Endothelial cell of umbilical vein (primary cell): Measurements from ENCODE around the gene DCAF5. TPM values are rescaled to one million over a fixed set of nuclear protein-coding genes. Genes with fewer than 3 reads are reported as not detected.

Experiments used
- BruUV-seq: library from RNA; stranded (reverse); fragments of 400-500 nt; replicated peaks from 2 replicates; lab custom pipeline; 2021; lab: Mats Ljungman, UMichigan
- CTCF ChIA-PET: fragments of 300-600, 350-600 bp; sonication (Branson Sonifier 250); formaldehyde crosslinking; loops from one replicate; lab custom pipeline; 2021; ENCODE audit warnings: antibody characterized with exemption, inconsistent platforms; lab: Charles Lee
- POLR2A ChIA-PET: fragments of 300-600, 350-600 bp; sonication (Branson Sonifier 250); formaldehyde crosslinking; loops from one replicate; lab custom pipeline; 2021; ENCODE audit warnings: antibody characterized with exemption, inconsistent platforms; lab: Charles Lee
- DNase-seq: peaks from one replicate; pipeline ENCODE4 v3.0.0-alpha.2; 2011; ENCODE audit warnings: low read depth, low spot score
- FAIRE-seq: peaks from 2 replicates; lab custom pipeline; 2011; peaks lifted over from hg19 to GRCh38; lab: Jason Lieb, UNC
- H2AFZ ChIP-seq: 2 replicates; pipeline ENCODE4 v1.6.0; 2012; ENCODE audit warnings: low read depth, low read length, control low read depth, inconsistent platforms
- H3K27ac ChIP-seq: 2 replicates; pipeline ENCODE4 v1.5.1; 2011; ENCODE audit warnings: low read depth, mild to moderate bottlenecking, control low read depth, low read length, moderate library complexity; ENCODE audit not compliant: insufficient read depth
- H3K27me3 ChIP-seq, 2 experiments: 2 replicates each; pipeline versions ENCODE4 v1.6.0 to v1.6.1; 2011; ENCODE audit warnings: low read length in 2 of 2, mixed read lengths in 1 of 2; ENCODE audit not compliant: control insufficient read depth in 2 of 2, insufficient read depth in 2 of 2
- H3K36me3 ChIP-seq, 2 experiments: 2 replicates in 1 of 2; 3 replicates in 1 of 2; pipeline ENCODE4 v1.5.1; 2011; ENCODE audit warnings: low read length in 2 of 2, mild to moderate bottlenecking in 1 of 2, moderate library complexity in 1 of 2; ENCODE audit not compliant: control insufficient read depth in 2 of 2, insufficient read depth in 2 of 2; ENCODE audit errors: extremely low read depth in 1 of 2
- H3K4me1 ChIP-seq: 3 replicates; pipeline ENCODE4 v1.5.1; 2011; ENCODE audit warnings: mild to moderate bottlenecking, low read length; ENCODE audit not compliant: control insufficient read depth, insufficient read depth; ENCODE audit errors: extremely low read depth
- H3K4me2 ChIP-seq: 2 replicates; pipeline ENCODE4 v1.6.1; 2011; ENCODE audit warnings: low read length, control low read depth, mixed read lengths; ENCODE audit not compliant: insufficient read depth
- H3K4me3 ChIP-seq, 3 experiments: fragments of 200-600 bp in 1 of 3; sonication (generic), shearing (Covaris generic) in 1 of 3; replicated peaks in 1 of 3; 2 replicates each; pipeline ENCODE4 v1.5.1; 2011 to 2016; ENCODE audit warnings: control low read depth in 3 of 3, low read length in 3 of 3, mild to moderate bottlenecking in 2 of 3, inconsistent platforms in 1 of 3, low read depth in 1 of 3, moderate library complexity in 1 of 3; ENCODE audit not compliant: insufficient read depth in 1 of 3
- H3K79me2 ChIP-seq: 2 replicates; pipeline ENCODE4 v1.6.0; 2012; ENCODE audit warnings: low read length, inconsistent platforms; ENCODE audit not compliant: control insufficient read depth, insufficient read depth
- H3K9ac ChIP-seq: replicated peaks from 2 replicates; pipeline ENCODE3; 2011; ENCODE audit warnings: low read length, control low read depth; ENCODE audit not compliant: insufficient read depth; ENCODE audit errors: extremely low read depth
- H3K9me1 ChIP-seq: replicated peaks from 3 replicates; pipeline ENCODE4 v1.6.0; 2011; ENCODE audit warnings: mild to moderate bottlenecking, low read length; ENCODE audit not compliant: control insufficient read depth, insufficient read depth; ENCODE audit errors: extremely low read depth
- H3K9me3 ChIP-seq: replicated peaks from 2 replicates; pipeline ENCODE4 v1.5.1; 2012; ENCODE audit warnings: low read length, inconsistent platforms; ENCODE audit not compliant: control insufficient read depth, insufficient read depth
- H4K20me1 ChIP-seq: replicated peaks from 2 replicates; pipeline ENCODE3; 2011; ENCODE audit warnings: mild to moderate bottlenecking, low read length; ENCODE audit not compliant: control insufficient read depth, insufficient read depth; ENCODE audit errors: extremely low read depth
- EZH2 ChIP-seq: IDR thresholded peaks from 2 replicates; pipeline ENCODE4 v1.6.1; 2012; ENCODE audit warnings: borderline replicate concordance, low read depth, mild to moderate bottlenecking, moderate library complexity, low read length, inconsistent platforms; ENCODE audit not compliant: severe bottlenecking
- FOS ChIP-seq: IDR thresholded peaks from 2 replicates; pipeline ENCODE4 v1.6.1; 2011; ENCODE audit warnings: mild to moderate bottlenecking, low read length, moderate library complexity, borderline replicate concordance; ENCODE audit not compliant: insufficient read depth
- GATA2 ChIP-seq: IDR thresholded peaks from 2 replicates; pipeline ENCODE4 v1.7.0; 2011; ENCODE audit warnings: low read depth, mild to moderate bottlenecking, moderate library complexity, mixed read lengths, low read length; ENCODE audit not compliant: insufficient read length, insufficient read depth
- JUN ChIP-seq: IDR thresholded peaks from 2 replicates; pipeline ENCODE4 v1.6.1; 2011; ENCODE audit warnings: borderline replicate concordance, low read depth; ENCODE audit not compliant: insufficient read length, insufficient read depth
- MYC ChIP-seq: IDR thresholded peaks from one replicate; pipeline ENCODE4 v1.6.1; 2011; ENCODE audit warnings: mild to moderate bottlenecking, low read depth, low read length
- POLR2A ChIP-seq: IDR thresholded peaks from 2 replicates; pipeline ENCODE4 v1.6.1; 2012; ENCODE audit warnings: low read depth, mild to moderate bottlenecking, control low read depth, low read length
- POLR2AphosphoS5 ChIP-seq: IDR thresholded peaks from 2 replicates; pipeline ENCODE4 v1.6.1; 2012; ENCODE audit warnings: low read depth, mild to moderate bottlenecking, control low read depth, low read length, moderate library complexity; ENCODE audit not compliant: insufficient read depth
- dilution Hi-C: fragments of 300-500 bp; cut with MboI; formaldehyde crosslinking; loops from one replicate; pipeline ENCODE4 v1.15.0; 2019; ENCODE audit warnings: low sequenced_read_pairs; ENCODE audit not compliant: extremely low pct_ligation_motif_present
- intact Hi-C: fragments of 100-400 bp; cut with micrococcal nuclease; formaldehyde crosslinking; loops from one replicate; pipeline ENCODE4 v1.10.0; 2022
- polyA plus RNA-seq, 4 experiments: library from polyadenylated mRNA; depleted of rRNA in 3 of 4; stranded (reverse) in 3 of 4; unstranded in 1 of 4; fragments of >200 nt; gene quantifications; 2 replicates each; pipeline versions ENCODE4 v1.2.1 to v1.2.3, GENCODE V29; 2011 to 2012; ENCODE audit warnings: missing spikeins in 1 of 4
- total RNA-seq: library from RNA; stranded (reverse); gene quantifications from 2 replicates; pipeline ENCODE4 v1.2.3, GENCODE V29; 2021
- TF ChIP-seq, protein P1 (sequence below): IDR thresholded peaks from 2 replicates; pipeline ENCODE4 v1.6.1; 2011; ENCODE audit not compliant: insufficient read depth, insufficient read length
- TF ChIP-seq, protein P2 (sequence below), 2 donors: IDR thresholded peaks; 1 replicate in 1 of 2; 2 replicates in 1 of 2; pipeline ENCODE4 v1.5.1; 2011; ENCODE audit warnings: low read length in 2 of 2, mild to moderate bottlenecking in 2 of 2, moderate library complexity in 2 of 2, control low read depth in 1 of 2, inconsistent platforms in 1 of 2, low read depth in 1 of 2; ENCODE audit not compliant: insufficient read depth in 1 of 2; ENCODE audit errors: extremely low read depth in 1 of 2

The DCAF5 gene
- total and polyA plus RNA-seq, 2 donors (not counting 3 experiments of a cell fraction or from before 2014, with no cell fraction given): 37.9 to 52.5 TPM

DNA sequence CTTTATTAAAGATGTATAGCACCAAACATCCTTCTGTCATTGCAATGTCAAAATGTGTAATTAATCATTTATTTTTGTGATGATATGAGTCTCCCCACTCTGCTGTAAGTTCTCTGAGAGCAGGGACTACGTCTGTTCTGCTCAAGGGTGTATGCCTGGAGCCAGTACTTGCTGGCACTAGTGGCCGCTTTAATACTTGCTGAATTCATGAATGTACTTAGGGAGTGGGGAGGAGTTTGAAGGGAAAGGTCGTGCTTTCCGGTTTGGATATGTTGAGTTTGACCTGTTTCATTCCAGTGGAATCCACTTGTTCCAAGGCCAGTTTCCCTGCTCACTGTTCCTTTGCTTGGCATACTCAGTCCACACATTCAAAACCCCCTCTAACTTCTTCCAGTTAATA is 1.9 kb upstream of the DCAF5 start:
- BruUV-seq: no TSS peak
- Histone ChIP-seq H3K4me2 (no peak overlapping the region), H3K27ac (no peak overlapping the region), H3K9ac (no peak overlapping the region), H3K9me3 (no peaks in the 10 kb centered on the region), H4K20me1 (no peaks in the 10 kb centered on the region), H3K36me3 (no peaks in the 10 kb centered on the region), H2AFZ (no peak overlapping the region), H3K27me3 (no peaks in the 10 kb centered on the region), H3K79me2 (peaks cover 24% of the 10 kb centered on the region), H3K4me1 (peaks cover 20% of the 10 kb centered on the region), H3K4me3 (no peak overlapping the region), H3K9me1 (no peaks in the 10 kb centered on the region)
- intact Hi-C loops: loop anchor here (5.0 to 10.0 kb wide), 2 partner anchors 73 to 310 kb away; no protein-coding TSS in a partner anchor
- TF ChIP-seq, protein P1, sequence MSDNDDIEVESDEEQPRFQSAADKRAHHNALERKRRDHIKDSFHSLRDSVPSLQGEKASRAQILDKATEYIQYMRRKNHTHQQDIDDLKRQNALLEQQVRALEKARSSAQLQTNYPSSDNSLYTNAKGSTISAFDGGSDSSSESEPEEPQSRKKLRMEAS: no peak
- TF ChIP-seq JUN (no peak), MYC (no peak), GATA2 (no peak), EZH2 (no peak), POLR2AphosphoS5 (no peak), POLR2A (no peak), FOS (no peak)
- TF ChIP-seq, protein P2, sequence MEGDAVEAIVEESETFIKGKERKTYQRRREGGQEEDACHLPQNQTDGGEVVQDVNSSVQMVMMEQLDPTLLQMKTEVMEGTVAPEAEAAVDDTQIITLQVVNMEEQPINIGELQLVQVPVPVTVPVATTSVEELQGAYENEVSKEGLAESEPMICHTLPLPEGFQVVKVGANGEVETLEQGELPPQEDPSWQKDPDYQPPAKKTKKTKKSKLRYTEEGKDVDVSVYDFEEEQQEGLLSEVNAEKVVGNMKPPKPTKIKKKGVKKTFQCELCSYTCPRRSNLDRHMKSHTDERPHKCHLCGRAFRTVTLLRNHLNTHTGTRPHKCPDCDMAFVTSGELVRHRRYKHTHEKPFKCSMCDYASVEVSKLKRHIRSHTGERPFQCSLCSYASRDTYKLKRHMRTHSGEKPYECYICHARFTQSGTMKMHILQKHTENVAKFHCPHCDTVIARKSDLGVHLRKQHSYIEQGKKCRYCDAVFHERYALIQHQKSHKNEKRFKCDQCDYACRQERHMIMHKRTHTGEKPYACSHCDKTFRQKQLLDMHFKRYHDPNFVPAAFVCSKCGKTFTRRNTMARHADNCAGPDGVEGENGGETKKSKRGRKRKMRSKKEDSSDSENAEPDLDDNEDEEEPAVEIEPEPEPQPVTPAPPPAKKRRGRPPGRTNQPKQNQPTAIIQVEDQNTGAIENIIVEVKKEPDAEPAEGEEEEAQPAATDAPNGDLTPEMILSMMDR (IDR thresholded peaks at IDR 0.05; ENCODE audit: extremely low read depth in 1 of 2, insufficient read depth in 1 of 2, low read depth in 1 of 2, low read length in 2 of 2): no peak
- ChIA-PET POLR2A (no interaction called here), CTCF (interaction anchor here (1.0 to 5.7 kb wide), 2 partner anchors 25 to 291 kb away, joined by 3 to 75 read pairs; no protein-coding TSS in a partner anchor)
- FAIRE-seq (no peak), DNase-seq (peak; percentile 24)
- dilution Hi-C loops: no loop called here
